Activated T-helper 9 cell treated with anti-CD3 and anti-CD28 coated beads, Interleukin-2, amount 50 U/mL, for 16 hours (primary cell): Measurements from ENCODE around the gene AGO4.
"Not testable (repeated sequence)": the region's sequence is repeated elsewhere in the genome, so short reads cannot be mapped to it uniquely, and the experiment has no call there.

Experiments used
- DNase-seq: peaks from one replicate; pipeline ENCODE4 v3.0.0-alpha.2; 2020; ENCODE audit warnings: low read depth

The AGO4 gene

GRCh38 chr1:35863881-35864625 lies 56.2 kb downstream of the AGO4 start:
- DNase-seq: no peak

- no peak for DNase-seq
Observed at GRCh38 chr1:35864813-35865212, 57.0 kb downstream of the AGO4 start.

- DNase-seq: no peak
Observed at GRCh38 chr1:35866991-35867390, 59.2 kb downstream of the AGO4 start.

GRCh38 chr1:35869245-35869950 lies 61.6 kb downstream of the AGO4 start:
- DNase-seq: not testable (repeated sequence)

- DNase-seq: no peak
Observed at GRCh38 chr1:35870651-35871309, 63.0 kb downstream of the AGO4 start.

DNA sequence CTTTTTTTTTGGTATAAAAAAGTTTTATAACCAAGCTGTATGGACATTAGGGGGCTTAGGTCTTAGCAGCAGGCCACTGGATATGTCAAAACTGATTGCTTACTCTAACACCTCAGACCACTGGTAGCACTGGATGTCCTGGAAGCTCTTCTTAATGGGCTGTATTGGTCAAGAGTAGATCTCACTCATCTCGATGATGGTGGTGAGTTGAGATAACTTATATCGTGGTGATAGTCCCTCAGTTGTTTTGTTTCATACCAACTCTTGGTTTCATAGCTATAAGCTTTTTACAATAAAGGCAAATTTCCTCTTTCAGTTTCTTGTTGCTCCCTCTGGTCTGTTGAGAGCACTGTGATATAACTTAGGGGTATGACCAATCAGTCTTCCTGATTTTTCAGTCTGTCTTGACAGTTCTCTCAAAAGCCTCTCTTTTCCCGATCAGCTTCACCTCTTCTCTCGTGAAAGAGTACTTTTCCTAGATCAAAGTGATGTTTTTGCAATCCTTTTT lies 65.5 kb downstream of the AGO4 start:
- DNase-seq: no peak

GRCh38 chr1:35874115-35874514 lies 66.3 kb downstream of the AGO4 start:
- not testable (repeated sequence) for DNase-seq

DNA sequence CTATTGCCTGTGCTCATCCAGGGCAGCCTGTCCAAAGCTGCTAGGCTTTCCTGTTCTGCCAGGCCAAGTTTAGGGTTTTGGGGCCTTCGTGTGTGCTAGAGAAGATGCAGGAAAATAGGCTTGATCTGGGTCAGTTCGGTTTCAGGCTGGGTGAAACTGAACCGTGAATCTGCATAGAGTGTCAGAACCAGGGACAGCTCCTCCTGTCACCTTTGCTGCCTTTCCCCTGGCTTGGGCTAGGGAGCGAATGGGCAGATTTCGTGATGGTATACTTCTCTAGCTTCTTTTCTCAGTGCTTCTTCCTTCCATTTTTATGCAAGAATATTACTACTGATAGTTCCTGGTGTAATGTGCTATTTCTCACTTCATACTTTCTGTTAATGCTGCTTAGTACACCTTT lies 69.2 kb downstream of the AGO4 start:
- DNase-seq: no peak

DNA sequence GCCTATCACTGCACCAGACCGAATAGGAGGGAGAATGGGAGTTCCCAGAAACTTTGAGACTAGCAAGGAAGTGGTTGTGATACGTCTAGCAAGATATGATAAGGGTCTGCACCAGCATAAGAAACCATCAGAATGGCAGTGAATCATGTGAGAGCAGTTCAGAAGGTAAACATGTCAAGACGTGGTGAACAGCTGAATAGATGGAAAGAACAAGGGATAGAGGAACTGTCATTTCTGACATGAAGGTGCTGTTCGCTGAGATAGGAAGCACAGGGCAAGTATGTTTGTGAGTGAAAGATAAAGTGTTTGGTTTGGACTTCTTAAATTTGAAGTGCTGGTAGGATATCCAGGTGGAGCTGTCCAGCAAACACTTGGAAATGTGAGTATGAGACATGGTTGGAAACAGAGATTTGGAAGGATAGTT lies 74.0 kb downstream of the AGO4 start:
- no peak for DNase-seq

DNA sequence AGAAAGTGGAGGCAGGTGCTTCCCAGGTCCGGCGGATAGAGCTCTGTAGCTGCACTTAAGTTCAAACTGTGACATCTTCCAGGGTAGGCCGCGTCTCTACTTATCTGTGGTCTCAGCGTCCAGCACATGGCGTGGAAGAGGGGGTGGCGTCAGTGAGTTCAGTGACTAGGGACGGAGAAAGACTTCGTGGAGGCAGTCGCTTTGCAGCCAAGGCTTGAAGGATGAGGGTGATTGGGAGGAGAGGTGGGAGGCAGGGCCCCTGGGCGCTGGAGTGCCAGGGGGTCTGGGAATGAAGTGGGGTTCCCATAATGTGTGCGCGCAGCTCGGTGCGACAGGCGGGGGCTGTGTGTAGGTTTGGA lies 74.7 kb downstream of the AGO4 start:
- DNase-seq: no peak

GRCh38 chr1:35882945-35883634 lies 75.3 kb downstream of the AGO4 start, which contains the start of gene AGO1:
TSS of gene AGO1 (plus strand) at chr1:35883209. CDS start at chr1:35883422, 213 bp downstream.
- DNase-seq: peak; percentile 97

- peak; percentile 41 for DNase-seq
Observed at GRCh38 chr1:35883635-35884101, 75.9 kb downstream of the AGO4 start.

DNA sequence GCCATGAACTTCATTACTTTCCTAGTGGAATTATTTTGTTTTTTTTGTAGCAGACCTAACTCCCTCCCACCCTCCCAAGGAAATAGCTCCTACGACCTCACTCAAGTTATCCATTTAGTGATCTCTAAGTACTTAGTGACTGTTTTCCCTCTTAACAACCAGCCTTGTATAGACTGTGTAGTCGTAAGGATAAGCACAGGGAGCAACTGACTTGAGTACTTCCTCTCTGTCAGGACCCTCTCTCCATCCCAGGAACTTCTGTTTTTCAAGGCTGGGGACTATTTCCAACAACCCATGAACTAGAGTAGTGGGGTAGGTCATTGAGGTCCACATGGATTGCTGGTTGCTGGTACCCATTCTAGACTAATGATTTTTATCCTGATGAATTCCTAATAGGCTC lies 77.1 kb downstream of the AGO4 start:
- no peak for DNase-seq

GRCh38 chr1:35885961-35886558 lies 78.2 kb downstream of the AGO4 start:
- DNase-seq: no peak

GRCh38 chr1:35886577-35887431 lies 79.0 kb downstream of the AGO4 start:
- DNase-seq: no peak

DNA sequence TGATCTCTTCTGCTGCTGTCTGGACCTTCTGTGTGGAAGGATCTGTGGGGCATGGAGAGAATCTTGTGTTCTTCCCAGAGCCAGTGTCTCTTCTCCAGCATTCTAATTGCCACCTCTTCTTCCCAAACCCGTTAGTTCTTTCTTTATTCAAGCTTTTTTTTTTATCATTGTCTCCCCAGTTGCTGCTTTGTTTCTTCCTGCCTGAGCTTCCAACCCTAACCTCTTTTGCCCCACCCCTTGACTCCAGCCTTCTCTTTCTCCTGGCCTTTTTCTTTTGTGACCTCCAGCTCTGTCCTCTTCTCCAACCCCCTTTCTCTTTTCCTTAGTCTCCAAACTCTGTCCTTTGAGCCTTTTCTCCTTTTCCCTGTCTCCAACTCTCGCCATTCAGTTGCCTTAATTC lies 79.7 kb downstream of the AGO4 start:
- DNase-seq: no peak

DNA sequence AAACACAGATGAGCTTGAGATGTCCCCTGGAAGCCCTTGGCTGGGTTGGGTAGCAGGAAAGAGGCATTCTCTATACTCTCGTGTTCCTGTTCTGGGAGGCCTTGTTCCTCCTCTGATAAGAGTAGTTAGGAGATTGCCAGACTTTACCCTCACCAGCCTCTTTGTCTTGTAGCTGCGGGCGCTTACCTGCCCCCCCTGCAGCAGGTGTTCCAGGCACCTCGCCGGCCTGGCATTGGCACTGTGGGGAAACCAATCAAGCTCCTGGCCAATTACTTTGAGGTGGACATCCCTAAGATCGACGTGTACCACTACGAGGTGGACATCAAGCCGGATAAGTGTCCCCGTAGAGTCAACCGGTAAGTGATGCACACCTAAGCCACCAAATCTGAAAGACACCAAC lies 80.4 kb downstream of the AGO4 start:
- DNase-seq: no peak

GRCh38 chr1:35888981-35889380 lies 81.2 kb downstream of the AGO4 start:
- DNase-seq: not testable (repeated sequence)

DNA sequence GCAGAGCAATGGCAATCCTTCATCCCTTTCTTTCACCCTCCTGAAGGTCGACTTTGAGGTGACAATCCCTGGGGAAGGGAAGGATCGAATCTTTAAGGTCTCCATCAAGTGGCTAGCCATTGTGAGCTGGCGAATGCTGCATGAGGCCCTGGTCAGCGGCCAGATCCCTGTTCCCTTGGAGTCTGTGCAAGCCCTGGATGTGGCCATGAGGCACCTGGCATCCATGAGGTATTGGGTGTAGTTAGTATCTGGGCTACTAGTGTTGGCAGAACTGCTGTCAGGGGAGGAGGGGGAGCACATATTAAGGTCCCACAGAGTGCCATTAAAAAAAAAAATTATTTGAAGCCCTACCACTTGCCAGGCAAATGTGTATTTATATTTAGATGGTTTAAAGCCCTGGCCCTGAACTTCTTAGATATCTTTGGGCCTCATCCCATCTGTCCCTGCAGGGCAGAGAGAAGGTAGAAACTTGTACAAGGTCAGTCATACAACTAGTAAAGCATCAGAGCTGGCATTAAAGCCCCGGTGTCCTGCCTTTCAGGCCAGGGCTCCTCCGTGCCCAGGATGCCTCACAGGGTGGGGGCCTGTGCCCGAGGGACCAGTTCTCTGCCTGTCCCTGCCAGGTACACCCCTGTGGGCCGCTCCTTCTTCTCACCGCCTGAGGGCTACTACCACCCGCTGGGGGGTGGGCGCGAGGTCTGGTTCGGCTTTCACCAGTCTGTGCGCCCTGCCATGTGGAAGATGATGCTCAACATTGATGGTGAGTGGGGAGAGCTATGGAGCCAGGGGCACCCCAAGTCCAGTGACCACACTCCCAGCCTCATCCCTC lies 85.4 kb downstream of the AGO4 start:
- DNase-seq: no peak

DNA sequence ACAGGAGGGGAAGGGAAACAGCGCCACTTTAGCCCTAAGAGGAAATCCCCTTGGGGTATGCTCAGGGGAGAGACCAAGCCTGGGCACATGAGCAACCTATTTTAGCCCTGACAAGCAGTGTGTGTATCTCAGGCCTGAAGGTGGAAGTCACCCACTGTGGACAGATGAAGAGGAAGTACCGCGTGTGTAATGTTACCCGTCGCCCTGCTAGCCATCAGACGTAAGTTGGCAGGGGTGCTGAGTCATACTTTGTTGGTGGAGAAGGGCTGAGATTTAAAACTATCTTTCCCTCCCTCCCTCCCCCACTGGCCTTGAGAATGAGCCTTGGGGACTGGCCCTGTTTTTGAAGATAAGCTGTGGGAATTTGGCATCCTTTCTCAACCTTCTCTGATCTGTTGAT lies 86.4 kb downstream of the AGO4 start:
- no peak for DNase-seq
